IPS-NIHi11 (cell line): ENCODE data around the gene ABCD1.
"Not testable (repeated sequence)": the region's sequence is repeated elsewhere in the genome, so short reads cannot be mapped to it uniquely, and the experiment has no call there.

Source experiments
- DNase-seq: peaks from one replicate; pipeline ENCODE4 v3.0.0; 2012; ENCODE audit warnings: mixed read lengths, low spot score

Gene ABCD1

DNA sequence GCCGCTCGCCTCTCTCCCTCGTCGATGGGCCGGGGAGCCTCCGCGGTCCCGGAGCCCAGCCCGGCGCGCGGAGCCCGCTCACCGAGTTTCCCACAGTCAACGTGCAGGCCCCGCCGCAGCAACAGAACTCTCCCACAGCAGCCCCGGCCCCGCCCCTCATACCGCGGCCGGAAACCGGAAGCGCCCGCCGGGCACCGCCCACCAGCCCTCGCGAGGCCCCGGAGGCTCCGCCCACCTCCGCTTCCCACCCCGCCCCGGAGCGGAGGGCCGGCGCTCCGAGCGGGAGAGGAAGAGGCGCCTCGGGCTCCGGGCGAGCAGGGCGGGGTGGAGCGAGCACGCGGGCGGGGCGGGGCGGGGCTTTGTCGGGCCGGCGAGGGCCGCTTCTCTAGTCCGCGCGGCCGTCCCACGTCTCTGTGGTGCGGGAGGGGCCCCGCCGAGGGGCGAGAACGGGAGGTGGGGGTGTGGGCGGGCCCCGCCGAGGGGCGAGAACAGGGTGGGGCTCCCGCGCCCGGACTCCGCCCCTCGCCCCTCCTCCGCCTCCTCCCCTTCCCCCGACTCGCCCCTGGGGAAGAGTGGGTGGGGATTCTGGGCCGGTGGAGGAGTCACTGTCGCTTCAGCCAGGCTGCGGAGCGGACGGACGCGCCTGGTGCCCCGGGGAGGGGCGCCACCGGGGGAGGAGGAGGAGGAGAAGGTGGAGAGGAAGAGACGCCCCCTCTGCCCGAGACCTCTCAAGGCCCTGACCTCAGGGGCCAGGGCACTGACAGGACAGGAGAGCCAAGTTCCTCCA, at the start of gene ABCD1, which contains the start of gene BCAP31:
Gene ABCD1, plus strand, starts transcription at position 605 of the 787 bp plus-strand sequence. CDS start 411 bp downstream, outside the sequence.
Gene BCAP31, minus strand, starts transcription at position 136 of the 787 bp plus-strand sequence. CDS start 1,143 bp downstream, outside the sequence.
- peak; percentile 87 for DNase-seq

DNA sequence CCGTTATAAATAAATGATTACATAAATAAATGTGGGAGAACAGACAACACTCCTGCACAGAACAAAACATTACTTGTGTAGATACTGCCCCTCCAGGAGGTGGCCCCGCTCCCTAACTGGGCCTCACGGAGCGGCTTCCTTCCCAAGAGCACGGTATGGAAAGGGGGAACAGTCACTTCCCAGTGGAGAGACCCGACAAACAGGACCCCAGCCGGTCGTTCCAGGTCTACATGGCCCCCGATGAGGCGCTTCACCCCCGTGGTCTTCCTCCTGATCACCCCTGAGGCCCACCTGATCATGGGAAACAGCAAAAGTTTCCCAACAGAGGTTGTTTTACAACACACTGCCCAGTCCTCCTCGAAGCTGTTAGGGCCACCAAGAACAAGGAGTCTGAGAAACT, 43.5 kb upstream of the ABCD1 start:
- DNase-seq, result no peak

DNA sequence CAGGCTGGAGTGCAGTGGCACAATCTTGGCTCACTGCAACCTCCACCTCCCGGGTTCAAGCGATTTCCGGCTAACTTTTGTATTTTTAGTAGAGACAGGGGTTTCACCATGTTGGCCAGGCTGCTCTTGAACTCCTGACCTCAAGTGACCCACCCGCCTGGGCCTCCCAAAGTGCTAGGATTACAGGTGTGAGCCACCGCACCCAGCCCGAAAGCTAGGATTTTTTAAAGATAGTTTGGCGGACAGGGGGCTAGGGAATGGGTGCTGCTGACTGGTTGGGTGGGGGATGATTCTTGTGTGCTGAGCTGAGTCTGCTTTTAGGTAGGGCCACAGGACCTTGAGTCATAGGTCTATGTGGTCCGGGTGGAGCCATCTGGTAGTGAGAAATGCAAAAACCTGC, 41.2 kb upstream of the ABCD1 start:
- not testable (repeated sequence) for DNase-seq

DNA sequence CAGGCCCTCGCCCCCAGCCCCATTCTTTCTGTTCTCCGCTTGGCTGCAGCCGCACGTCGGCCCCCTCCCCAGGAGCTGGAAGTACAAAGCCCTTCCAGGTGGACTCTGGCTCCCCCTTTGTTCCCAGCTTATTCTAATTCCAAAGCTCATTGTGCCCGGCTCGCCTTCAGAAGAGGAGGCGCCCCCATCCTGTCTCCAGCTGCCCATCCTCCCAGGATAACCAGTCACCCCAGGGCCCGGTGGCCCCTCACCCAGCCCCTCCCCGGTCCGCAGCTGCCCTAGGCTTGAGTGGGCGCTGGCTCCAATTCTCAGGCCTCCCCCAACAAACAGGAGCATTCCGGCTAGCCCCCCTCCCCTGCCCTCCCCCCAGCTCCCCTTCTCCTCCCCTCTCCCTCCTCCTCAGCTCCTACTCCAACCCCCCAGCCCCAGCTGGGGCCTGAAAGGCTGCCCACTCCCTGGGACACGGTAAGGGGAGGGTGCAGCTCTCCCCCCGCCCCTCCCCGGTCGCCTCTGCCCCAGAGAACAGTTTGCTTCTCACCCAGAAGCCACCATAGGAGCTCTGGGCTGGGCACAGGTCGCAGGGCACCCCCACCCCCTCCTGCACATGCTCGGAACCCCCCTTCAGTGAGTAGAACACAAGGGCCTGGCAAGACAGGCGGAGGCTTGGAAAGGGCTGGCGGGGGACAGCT, 40.0 kb upstream of the ABCD1 start:
- DNase-seq, result no peak

DNA sequence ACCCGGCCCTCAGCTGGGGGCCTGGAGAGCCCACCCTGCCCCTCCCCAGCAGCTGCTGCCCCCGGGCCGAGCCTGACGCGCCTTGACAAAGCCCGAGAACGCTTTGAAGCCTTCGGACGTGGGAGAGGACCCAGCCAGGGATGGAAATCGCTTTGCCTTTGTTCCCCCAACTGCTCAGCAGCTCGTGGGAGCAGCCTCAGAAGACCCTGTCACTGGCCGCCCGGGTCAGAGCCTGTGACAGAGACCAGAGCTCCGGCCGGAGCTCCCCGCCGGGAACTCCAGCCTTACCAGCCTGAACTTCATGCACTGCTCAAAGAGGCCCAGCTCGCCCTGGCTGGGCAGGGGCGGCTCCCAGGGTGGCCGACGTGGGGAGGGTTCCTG, 39.5 kb upstream of the ABCD1 start:
- DNase-seq, result no peak

DNA sequence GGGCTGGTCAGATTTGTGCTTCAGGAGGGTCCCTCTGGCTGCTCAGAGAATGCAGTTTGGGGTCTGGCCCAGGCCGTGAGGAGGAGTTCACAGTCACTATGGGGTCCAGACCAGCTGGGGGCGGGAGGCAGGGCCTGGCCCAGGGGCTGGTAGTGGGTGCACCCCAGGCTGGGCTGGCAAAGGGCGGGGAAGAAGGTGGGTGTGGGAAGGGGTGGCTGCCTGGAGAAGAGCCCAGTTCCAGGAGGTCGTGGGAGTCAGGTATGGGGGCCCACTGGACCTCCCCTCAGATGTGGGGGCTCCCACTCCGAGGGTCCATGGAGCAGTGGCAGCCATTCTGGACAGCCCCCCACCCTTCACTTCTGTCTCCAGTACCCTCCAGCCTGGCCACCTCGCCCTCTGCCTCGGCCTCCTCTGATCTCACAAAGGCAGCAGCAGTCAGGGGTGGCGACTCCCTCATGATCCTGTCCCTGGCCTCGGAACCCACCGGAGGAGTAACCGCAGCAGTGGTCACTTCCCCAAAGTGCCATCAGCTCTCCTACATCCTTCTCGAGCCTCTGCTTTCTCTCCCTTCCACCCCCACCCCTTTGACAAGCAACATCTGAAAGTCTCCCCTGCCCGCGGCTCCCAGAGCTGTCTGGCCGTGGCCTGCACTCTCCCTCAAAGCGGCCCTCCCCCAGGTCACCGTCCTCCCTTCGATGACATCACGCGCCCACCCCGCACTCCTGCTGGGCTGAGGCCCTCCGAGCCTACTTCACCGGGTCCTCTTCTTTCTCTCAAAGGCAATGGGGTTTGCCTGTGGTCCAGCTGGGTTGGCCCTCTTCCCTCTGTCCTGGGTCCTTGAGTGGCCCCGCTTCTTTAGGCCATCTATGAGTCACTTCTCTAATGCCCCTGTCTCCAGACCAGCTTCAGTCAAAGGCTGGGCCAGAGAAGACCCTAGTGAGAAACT, 38.6 kb upstream of the ABCD1 start:
- no peak for DNase-seq

DNA sequence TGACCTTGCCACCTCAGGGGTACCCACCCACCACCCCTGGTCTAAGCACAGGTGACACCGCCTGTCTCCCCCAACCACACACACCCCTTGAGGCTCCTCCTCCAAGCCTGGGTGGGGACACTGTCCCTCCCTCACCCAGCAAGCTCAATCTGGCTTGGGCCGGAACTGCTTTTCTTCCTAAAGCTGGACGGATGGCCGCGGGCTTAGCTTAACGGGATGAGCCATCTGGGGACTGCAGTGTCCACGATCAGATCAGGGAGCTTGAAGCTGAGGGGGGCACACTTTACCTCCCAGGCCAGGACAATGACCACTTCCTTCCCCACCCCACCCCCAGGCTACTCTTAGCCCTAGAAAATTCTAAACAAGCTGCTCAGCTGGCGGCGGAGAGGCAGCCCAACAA, 37.9 kb upstream of the ABCD1 start:
- DNase-seq, result no peak

DNA sequence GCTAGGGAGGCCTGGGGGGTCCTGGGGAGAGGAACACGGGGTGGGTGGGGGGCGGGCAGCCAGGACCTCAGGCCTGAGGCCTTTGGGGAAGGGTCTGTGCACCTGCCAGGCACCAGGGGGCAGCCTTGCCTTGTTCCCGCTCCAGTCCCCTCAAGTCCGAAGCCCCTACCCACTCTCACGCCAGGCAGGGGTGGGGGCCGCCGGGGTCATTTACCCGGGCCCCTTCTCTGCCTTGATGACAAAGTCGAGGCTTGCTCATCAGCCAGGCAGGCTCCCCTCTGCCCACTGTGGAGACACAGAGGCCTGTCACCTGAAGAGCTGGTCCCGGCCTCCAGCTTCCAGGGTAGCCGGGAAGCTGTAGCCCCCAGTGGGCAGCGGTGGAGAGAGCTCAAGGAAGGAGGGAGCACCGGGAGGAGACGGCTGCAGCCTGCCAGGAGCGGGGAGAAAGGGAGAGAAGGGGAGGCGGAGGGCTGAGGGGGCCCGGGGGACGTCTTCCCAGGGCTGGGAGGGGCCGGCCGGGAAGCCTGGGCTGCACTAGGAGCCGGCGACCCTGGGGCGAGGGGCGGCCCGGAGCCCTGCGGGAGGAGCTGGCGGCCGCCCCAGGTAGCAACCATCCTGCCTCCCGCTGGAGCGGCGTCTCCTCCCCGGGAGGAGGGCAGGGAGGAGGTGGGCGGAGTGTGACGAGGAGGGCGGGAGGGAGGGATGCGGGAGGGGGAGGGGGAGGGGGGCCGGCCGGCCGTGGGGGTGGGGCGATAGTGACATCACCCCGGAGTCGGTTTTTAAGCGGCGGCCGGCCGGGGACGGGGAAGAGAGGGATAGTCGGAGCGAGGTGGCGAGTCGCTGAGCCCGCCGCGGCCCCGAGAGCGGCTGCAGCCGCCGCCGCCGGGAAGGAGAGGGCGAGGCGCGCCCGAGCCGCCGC, 37.3 kb upstream of the ABCD1 start, which contains the start of gene SLC6A8:
Gene SLC6A8, plus strand, starts transcription at position 806 of the 919 bp plus-strand sequence. CDS start 649 bp downstream, outside the sequence.
- peak; percentile 61 for DNase-seq

DNA sequence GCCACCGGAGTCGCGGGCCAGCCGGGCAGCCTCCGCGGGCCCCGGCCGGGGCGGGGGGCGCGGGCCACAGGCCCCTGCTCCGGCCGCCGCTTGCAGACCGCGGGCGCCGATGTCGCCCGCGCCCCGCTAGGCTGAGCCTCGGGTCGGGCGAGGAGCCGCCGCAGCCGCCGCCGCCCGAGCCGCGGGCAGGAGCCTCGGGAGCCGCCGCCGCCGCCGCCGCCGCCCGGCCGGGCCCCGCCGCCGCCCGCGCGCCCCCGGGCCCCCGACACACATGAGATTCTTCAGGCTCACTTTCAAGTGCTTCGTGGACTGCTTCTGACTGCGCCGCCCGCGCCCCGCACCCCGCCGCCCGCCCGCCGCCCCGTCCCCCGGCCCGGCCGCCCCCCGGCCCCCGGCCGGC, 36.6 kb upstream of the ABCD1 start:
- DNase-seq, result no peak

DNA sequence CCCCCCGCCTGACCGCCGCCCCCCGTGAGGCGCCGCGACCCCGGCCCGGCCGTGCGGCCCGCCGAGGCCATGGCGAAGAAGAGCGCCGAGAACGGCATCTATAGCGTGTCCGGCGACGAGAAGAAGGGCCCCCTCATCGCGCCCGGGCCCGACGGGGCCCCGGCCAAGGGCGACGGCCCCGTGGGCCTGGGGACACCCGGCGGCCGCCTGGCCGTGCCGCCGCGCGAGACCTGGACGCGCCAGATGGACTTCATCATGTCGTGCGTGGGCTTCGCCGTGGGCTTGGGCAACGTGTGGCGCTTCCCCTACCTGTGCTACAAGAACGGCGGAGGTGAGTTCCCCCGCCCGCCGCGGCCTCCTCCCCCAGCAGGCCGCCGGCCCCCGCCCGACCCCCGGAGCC, 36.1 kb upstream of the ABCD1 start:
- no peak for DNase-seq

DNA sequence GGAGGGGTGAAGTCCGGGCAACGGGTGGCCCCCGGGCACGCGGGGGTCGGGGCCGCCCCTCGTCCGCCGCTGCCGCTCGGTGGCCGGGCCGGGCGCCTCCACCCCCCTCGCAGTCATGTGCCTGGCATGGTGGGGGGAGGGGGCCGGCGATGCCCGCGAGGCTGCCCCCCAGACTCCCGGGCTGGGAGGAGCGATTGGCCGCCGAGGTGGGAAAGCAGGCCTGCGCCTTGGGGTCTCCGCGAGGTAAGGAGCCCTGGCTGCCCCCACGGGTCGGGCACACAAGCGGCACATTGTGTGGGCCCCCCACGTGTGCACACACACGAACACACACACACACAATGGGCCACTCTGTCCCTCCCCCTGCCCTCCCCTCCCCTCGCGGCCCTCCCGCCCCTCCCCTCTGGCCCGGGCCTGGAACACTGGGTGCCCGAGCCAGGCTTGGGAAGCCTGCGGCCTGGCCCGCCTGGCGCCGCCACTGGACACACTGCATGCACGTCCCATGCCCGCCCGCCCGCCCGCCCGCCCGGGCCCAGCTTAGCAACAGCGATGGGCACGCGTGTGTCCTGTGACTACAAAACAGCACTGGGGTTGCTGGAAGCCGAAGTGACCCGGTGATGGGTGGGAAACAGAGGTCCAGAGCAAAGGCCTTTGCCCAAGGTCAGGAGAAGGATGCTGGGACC, 35.6 kb upstream of the ABCD1 start:
- DNase-seq, result no peak

DNA sequence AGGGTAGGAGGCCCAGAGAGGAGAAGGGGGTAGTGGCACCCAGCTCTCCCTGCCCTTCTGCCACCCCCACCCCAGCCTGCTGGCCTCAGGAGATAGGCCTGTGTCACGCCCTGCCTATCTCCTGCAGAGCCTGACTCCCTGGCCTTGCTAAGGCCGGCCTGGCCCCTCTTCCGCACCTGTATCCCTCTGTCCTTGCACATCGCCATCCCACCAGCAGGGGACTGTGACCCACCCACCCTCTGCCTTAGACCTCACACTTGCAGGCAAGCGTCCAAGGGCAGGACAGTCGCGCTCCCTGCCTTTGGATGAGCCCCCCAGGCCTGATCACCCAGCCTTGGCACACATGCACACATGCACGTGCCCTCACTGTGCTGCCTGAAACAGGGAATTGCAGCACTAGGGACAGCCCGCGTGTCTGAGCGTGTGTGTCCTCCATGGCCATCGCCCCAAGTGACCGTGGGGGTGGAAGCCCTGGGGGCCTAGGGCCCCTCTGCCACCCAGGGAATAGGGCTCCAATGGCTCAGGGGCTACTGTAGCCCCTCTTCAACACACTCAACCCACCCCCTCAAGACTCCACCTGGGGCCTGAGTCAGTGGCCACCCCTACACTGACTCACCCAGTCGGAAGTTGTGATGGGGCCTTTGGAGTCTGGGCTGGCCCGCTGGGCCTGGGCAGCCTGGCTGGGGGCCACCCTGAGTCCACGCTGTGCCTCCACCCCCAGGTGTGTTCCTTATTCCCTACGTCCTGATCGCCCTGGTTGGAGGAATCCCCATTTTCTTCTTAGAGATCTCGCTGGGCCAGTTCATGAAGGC, 34.8 kb upstream of the ABCD1 start:
- DNase-seq, result no peak

DNA sequence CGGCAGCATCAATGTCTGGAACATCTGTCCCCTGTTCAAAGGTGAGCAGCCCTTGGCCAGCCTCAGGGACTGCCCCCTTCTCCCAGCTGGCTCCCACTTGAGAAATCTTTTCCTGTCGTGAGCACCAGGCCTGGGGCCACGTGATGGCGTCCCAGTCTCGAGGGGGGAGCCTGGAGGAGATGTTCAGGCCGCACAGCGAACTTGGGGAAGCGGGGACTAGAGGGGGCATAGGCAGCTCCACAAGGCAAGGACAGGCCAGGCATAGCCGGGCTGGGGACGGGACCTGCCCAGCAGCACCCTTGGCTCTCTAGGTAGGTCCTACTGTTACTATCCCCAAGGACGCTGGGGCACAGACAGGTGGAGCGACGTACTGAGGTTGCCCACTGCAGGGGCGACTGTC, 34.2 kb upstream of the ABCD1 start:
- DNase-seq, result no peak

DNA sequence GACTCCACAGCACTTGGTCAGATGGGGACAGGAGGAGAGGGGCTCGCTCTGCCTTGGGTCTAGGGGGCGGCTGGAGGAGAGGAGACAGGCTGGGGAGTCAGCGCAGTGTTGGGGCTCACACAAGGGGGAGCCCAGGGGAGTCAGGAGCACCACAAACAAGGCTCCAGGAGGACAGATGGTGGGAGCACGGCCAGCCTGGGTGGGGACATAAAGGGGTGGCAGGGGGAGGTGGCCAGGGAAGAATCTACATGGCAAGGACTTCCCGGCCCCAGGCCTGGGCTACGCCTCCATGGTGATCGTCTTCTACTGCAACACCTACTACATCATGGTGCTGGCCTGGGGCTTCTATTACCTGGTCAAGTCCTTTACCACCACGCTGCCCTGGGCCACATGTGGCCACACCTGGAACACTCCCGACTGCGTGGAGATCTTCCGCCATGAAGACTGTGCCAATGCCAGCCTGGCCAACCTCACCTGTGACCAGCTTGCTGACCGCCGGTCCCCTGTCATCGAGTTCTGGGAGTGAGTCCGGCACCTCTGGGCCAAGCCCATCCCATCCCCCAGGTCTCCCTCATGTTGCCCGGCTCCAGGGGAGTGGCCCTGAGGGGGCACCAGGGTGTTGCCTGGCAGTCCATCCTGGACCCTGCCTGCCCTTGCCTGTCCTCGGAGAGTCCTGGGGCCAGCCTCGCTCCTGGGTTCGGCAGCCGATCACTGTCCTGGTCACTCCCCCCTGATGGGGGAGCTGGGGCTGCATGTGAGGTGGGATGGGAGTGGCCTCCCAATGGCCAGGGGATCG, 33.4 kb upstream of the ABCD1 start:
- not testable (repeated sequence) for DNase-seq

DNA sequence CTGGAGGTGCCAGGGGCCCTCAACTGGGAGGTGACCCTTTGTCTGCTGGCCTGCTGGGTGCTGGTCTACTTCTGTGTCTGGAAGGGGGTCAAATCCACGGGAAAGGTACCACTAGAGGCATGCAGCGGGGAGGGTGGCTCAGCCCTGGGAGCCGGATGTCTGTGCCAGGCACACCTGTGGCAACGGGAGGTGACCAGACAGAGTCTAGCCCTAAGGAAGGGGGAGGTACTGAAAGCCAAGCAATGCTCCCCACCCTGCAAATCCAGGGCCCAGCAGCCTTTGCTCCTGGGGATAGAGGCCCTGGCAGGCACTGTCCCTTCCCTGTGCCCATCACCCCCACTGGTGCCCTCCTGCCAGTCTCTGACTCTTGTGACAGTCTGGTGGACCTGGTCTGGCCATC, 32.7 kb upstream of the ABCD1 start:
- no peak for DNase-seq

DNA sequence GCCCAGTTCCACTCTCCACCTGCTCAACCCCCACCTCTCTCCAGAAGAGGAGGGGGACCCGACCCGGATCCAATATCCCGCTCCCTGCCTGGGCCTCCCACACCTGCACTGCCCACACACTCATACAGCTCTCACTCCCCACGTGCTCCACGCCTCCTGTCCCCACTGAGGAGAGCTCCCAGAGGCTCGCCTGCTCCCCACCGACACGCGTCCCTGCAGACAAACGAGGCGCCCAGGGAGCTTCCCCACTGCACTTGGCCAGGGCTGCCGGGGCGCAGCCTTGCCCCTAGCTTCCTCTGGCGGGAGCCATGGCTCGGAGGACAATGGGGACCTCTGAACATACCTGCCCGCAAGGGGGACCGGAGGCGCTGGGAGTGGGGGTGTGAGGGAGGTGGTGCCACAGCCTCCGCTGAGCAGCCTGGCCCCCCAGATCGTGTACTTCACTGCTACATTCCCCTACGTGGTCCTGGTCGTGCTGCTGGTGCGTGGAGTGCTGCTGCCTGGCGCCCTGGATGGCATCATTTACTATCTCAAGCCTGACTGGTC, 32.0 kb upstream of the ABCD1 start:
- no peak for DNase-seq

DNA sequence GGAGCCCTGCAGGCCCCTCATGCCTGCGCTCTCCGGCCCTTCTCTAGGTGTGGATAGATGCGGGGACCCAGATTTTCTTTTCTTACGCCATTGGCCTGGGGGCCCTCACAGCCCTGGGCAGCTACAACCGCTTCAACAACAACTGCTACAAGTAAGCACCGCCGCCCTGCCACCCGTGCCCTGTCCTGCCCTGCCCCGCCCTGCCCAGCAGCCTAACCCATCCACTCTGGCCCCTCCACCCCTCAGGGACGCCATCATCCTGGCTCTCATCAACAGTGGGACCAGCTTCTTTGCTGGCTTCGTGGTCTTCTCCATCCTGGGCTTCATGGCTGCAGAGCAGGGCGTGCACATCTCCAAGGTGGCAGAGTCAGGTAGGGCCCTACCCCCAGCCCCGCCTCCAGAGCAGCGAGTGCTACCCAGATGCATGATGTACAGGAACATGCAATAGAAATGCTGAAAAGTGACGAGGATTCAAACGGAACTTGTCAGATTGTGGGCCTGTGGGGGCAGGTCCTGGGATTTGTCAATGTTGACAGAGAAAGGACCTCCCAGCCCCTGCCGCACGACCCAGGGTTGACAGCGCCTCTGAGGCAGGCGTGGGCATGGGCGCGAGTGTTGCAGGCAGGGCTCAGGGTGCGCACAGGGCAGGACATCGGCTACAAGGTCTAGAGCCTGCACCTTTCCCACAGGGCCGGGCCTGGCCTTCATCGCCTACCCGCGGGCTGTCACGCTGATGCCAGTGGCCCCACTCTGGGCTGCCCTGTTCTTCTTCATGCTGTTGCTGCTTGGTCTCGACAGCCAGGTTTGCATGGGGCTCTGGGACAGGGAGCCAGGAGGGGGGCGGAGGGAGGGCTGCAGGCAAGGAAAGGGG, 31.2 kb upstream of the ABCD1 start:
- no peak for DNase-seq
